Measurements from ENCODE around the gene UQCRC1.

UQCRC1 gene

DNA sequence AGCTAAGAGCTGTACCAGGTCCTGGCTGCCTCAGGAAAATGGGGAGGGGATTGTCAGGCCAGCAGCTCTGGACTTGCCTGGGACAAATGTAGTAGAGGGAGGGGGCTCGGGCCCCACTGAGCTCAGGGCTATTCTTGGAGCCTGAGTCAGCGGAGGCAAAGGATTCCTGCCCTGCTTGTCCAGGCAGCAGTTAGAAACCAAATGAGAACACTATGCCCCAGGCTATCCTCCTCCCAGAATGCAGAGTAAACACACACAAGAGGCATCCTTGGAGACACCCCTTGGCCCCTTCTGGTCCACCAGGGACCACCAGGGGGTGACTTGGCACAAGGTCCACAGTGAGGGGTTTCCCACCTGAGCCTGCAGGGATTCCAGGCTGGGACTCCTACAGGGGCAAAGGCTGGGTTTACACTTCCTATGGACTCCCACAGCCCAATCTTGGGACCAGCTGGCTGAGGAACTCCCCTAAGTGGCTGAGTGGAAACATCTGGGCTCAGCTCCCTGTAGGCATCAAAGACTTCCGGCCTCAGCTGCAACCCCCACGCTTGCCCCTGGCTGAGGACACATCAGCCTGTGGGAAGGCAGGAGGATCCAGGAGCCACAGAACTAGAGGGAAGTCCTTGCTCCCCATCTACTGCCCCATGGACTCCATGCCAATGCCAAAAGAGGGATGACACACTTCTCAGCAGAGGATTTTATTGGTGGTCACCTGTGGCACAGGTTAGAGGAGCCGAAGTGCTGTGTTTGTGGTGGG lies 10.9 kb downstream of the UQCRC1 start:
- peak; percentile 67 for DNase-seq (ENCODE audit: low read depth)

DNA sequence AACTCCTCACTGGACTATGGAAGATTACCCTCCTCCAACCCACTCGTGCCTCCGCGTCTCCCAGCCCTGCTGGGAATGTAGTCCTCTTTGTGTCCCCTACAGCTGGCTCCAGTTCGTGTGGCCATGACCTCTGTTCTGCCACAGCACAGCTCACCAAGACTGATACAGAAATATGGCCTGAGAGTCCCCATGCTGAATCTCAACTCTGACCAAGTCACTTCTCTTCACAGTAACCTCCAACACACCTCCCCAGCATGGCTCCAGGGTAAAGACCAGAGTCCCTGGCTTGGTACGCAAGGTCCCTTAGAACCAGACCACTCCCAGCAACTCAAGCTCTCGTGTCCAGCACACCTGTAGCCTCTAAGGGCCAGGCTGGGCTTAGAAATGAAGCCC lies 12.0 kb downstream of the UQCRC1 start:
- no peak for DNase-seq (ENCODE audit: low read depth)

DNA sequence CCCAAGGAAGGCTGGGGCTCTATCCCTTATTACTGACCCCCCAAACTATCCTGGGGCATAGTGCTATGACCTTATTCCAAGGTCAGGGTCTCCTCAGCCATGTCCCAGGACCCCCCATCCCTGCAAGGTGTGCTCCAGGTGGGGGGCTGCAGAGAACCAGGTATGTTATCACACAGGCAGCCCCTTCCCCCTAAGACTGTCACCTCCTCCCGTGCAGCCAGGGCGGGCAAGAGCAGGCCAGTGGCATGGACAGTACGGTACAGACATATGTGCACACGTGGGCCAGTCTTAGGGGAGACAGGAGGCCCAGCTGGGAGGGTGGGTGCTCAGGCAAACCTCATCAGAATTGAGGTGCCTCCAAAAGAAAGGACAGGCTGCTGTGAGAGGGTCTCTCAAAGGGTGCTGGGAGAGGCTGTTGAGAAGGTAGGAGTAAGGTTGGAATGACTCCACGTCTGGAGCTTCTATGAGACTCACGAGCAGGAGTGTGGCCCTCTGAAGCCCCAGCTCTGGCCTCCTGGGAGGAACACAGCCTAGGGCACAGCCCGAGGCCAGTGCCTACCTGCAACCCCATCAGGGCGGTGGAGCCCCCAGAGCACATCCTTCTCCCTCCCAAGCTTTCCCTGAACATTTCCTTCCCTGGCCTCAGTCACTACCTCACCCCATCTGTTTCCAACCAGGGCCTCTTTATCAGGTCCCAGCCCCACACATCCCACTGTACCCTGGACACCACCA lies 12.6 kb downstream of the UQCRC1 start:
- DNase-seq (ENCODE audit: low read depth) = no peak

DNA sequence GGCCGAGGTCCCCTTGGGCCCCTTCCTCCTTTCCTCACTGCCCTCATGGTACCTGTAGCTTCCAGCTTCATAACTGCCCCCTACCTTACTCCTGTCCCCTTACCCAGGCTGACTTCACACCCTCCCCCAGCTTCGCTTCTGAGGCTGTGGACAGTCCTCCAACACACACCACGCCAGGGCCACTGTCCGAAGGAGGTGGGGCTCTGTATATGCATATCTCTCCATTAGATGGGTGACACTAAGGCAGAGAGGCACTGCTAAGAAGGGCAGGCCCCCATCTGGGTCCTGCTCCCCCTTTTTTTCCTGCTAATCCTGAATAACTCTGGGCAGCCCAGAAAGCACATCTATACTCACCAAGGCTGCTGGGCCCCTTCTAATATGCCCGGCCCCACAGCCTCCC lies 13.3 kb downstream of the UQCRC1 start:
- DNase-seq (ENCODE audit: low read depth) = no peak

DNA sequence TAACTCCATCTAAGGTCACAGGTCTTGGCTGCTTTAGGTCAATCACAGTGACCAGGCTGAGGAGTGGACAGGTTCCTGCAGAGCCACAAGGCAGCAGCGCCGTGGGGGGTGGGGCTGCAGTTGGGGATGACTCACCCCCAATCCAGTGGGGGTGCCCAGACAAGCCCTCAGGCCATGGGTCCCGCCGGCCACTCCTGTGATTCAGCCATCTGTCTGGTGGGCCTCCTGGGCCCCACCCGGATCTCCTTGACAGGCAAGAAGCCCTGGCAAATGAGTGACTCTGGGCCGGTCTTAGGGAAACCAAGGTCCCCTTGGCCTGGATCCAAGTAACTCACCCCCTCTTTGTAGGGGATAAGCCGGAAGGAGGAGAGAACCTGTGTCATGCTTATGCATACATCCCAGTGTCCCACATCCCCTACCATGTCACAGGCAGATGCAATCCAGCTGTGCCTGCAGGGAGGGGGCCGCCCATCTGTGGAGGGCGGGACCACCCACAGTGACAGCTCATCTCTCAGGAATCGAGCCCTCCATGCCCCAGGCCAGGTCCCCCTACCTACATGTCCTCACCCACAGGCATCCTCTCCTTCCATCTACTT lies 13.8 kb downstream of the UQCRC1 start:
- DNase-seq (ENCODE audit: low read depth) = peak; percentile 79

DNA sequence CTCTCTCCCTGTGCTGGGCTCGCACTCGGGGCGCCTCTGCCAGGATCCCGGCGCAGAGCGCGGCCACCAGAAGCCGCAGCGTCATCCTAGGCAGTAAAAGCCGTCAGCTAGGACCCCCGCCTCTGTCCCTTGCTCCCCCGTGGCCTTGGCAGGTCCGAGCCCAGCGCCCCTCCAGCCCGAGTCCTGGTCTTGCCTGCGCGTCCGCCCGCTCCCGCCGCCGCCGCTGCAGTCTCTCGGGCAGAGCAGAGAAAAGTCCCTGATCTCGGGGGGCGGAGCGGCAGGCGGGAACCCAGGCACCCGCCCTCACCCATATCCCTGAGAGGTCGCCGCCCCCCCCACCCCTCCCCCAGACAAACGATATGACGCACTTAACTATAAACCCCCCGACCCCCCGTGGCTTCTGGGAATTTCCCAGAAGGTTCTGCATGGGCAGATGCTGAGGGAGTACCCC lies 14.3 kb downstream of the UQCRC1 start, which contains the start of gene COL7A1:
Gene COL7A1 (minus strand): TSS at position 255 of the 451 bp plus-strand sequence. CDS start 170 bp downstream, at position 85.
- no peak for DNase-seq (ENCODE audit: low read depth)

DNA sequence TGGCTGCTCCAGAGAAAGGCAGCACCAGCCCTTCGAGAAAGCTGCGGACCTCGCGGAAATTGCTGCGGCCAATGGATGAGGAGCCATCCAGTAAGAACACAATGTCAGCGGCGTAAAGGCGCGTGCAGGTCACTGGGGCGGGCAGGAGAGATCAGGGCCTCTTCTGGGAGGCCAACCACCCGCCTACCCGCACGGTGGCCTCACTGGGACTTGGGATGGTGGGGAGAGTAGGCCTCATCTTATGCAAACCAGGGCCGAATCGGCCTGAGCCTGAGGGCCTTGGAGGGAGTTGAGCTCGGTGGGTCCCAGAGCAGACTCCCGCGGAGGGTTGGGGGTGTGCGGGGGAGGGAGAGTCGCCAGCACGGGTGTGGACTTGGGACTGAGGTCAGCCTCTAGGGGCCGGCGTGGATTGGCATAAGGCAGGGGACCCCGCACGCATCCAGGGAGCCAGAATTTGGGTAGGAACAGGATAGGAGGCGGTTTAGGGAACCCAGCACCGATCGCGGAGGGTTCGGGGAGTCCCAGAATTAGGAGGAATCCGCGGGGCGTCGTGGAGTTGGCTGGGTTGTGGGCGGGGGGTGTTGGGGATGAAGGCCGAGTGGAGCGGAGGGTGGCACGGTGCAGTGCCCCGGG lies 14.9 kb downstream of the UQCRC1 start:
- no peak for DNase-seq (ENCODE audit: low read depth)

DNA sequence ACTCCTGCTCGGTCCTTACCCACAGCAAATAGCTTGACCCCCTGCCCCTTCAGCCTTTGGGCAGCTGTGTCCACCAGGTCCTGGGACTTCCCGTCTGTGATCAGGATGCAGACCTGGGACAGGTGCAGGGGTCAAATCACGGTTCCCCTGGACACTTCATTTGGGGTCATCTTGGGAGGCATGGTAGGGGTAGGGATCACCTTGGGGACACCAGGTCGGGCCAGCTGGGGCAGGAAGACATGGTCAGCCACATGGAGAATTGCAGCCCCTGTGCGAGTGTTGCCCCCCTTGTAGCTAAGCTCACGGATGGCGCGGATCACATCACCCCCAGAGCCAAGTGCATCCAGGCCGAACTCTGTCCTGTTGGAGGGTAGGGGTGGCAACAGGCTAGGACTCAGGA lies 16.1 kb downstream of the UQCRC1 start:
- DNase-seq (ENCODE audit: low read depth) = no peak

DNA sequence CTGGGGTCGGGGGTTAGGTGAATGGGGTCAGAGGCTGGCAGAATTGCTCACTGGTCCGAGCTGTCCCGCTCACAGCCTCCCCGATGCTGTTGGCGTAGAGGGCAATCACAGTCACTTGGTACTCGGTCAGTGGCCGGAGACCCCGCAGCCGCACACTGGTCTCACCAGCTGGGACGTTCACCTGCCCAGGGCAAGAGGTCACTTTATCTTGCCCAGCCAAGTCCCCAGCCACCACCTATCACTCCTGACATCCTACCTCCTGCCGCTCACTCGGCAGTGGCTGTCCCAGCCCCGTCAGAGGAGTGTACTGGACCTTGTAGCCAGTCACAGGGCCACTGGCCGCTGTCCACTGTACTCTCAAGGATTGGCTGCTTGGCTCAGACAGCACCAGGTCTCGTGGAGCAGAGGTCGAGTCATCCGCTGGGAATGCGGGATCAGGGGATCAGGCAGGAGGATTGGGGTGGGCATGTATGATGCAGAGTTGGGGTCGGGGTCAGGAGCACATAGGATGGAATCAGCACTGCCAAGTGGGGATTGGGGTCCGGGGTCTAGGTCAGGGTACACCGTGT lies 16.8 kb downstream of the UQCRC1 start:
- DNase-seq (ENCODE audit: low read depth) = no peak

DNA sequence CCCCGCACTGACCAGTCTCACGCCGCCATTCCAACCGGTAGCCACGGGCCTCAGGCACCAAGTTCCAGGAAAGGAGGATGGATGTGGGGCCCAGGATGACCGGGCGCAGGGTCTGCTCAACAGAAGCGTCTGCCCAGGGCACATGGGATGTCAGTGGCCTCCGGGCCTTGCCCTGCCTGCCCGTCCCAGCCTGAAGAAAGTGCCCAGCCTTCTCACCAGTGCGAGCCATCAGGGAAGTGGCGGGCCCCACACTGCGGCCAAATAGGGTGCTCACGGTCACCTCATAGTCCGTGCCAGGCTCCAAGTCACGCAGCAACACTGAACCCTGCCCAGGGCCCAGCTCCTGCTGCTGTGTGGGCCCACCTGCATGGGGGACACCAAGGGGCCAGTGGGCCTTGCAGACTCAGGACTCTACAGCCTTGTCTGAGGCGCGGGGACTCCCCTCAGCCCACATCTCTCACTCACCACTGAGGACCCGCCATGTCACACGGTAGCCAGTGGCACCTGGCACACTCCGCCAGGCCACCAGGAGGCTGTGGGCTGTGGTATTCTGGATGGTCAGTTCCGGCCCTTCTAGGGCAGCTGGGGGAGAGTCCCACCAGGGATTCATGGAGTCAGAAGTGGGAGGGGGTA lies 17.4 kb downstream of the UQCRC1 start:
- DNase-seq (ENCODE audit: low read depth) = no peak

DNA sequence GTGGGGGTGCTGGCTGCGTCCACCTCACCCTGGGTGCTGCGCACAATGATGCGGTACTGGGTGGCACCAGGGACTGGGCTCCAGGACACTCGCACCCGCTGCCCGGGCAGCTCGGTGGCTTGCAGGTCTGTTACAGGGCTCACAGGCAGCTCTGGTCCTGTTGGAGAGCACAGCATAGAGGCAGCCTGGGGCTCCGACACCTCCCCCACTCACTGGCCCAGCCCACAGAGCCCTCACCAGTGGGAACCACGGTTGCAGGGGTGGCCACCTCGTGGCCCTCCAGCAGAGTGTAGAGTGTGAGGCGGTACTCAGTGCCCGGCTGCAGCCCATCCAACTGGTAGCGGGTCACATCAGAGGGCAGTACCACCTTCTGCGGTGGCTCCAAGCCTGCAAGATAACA lies 18.0 kb downstream of the UQCRC1 start:
- no peak for DNase-seq (ENCODE audit: low read depth)

DNA sequence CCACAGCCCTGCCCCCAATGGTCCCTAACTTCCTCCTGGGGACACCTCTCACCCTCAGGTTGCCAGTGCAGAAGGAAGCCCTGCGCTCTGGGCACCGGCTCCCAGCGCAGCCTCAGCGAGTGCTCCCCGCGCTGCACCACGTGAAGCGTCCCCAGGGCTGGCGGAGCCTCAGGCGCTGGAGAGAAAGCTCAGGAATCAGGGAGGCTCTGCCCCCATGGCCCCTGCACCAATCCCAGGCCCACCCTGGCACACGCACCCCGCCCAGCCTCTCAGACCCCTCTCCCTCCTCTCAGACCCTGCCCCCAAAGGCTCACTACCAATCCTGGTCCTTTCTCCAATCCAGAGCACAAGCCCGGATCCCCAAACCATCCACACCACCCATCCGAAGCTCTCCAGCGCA lies 21.2 kb downstream of the UQCRC1 start:
- DNase-seq (ENCODE audit: low read depth) = no peak

DNA sequence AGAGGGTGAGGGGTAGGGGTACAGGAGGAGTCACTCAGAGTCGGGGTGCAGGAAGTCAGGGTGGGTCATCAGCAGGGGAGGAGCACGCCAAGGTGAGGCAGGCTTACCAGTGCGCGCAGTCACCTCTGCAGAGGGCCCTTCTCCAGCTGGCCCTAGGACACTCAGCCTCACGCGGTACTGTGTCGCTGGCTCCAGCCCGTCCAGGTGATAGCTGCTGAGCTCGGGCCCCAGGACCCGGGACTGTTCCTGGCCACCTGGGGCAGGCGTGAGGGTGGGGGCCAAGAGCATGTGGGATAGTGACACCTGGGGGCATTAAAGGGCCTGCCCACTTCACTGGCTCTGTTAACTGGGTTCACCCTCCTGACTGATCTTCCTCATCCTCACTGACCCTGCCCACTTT lies 21.8 kb downstream of the UQCRC1 start:
- no peak for DNase-seq (ENCODE audit: low read depth)

DNA sequence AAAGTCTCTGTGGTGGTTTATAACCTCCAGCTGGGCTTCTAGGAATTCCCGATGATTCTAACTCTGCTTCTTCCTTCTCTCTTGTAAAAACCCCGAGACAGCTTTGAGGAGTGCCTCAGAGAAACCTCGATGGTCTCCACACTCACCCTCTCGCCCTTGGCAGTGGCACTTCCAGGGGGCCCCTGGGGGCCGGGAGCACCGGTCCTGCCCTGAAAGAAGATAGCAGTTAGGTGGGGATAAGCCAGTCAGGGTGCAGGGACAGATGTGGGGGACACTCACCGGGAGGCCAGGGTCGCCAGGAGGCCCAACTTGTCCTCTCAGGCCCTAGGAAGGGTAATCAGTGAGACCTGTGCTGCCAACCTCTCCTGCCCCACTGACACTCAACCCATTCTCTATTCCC lies 24.0 kb downstream of the UQCRC1 start:
- DNase-seq (ENCODE audit: low read depth) = no peak

DNA sequence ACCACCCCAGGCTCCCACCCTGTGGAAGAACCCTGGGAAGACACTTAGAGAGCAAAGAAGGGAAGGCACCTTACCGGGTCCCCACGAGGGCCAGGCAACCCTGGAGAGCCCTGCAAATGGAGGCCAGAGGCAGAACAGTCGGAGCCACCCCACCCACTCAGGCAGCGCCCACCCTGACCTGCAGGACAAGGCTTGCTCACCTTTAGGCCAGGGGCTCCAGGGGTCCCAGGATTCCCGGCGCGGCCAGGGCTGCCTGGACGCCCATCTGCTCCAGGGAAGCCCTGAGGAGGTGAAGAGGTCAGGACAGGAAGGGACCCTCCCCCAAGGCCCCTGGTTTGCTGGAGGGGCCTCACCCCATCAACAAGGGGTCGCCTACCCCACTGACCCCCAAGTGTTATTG lies 24.6 kb downstream of the UQCRC1 start:
- no peak for DNase-seq (ENCODE audit: low read depth)

DNA sequence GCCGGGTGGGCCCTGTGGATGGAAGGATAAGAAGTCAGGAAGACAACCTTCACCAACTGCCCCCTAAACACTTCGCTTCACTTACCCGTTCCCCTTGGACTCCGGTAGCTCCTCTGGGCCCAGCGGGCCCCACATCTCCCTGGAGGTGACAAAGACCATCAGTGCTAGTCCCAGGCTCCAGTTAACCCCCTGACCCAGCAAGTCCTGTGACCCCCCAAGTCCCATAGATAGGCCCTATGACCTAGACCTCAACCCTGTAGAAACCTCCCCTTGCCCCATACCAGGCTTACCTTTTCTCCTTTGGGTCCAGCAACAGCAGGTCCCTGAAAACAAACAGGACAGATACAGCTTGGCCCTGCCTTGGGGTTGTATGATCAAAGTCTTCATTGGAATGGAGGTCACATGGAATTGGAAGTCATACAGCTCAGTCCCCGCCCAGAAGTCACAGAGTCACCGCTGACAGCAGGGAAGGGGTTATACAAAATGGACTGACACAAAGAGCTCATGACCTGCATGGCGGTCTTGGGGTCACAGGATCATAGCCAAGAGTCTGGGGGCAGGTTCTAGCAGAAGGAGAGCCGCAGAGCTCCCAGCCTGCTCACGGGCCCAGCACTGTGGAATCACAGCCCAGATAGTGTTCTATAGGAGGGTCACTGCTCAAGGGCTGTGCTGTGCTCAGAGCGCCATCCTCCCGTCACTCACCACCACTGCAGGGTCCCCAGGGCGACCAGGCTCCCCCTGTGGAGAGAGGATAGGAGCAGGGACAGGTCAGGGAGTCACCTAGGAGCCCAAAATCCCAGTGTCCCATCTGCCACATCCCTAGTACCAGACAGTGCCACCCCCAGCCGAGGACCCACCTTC lies 27.6 kb downstream of the UQCRC1 start:
- no peak for DNase-seq (ENCODE audit: low read depth)

DNA sequence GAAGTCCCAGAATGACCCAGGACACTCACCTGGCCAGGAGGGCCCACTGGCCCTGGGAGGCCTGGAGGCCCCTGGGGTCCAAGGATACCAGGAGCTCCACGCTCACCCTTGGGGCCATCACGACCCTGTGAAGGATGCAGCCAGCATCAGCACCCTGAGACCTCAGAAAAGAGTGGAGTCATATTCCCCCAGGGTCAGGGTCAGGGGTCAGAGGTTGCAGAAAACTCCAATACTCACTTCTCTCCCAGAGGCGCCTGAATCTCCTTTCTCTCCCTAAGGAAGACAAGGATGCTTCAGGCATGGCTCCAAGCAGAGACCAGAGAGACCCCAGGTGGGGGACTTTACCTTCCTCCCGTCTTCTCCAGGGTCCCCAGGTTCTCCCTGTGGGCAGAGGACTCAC lies 32.8 kb downstream of the UQCRC1 start:
- no peak for DNase-seq (ENCODE audit: low read depth)

DNA sequence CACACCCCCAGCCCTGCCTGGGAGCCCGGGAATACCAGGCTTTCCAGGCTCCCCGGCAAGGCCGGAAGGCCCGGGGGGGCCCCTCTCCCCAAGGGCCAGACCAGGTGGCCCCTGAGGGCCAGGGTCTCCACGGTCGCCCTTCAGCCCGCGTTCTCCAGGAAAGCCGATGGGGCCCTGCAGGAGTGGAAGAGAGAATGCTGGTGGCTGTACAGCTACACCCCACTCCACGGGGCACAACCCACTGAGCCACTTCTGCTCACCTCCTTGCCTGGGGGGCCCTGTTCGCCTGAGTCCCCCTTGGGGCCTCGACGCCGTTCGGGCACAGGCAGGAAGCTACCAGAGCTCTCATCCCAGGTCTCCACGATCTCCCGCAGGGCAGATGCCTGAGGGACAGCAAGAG lies 34.1 kb downstream of the UQCRC1 start:
- no peak for DNase-seq (ENCODE audit: low read depth)

DNA sequence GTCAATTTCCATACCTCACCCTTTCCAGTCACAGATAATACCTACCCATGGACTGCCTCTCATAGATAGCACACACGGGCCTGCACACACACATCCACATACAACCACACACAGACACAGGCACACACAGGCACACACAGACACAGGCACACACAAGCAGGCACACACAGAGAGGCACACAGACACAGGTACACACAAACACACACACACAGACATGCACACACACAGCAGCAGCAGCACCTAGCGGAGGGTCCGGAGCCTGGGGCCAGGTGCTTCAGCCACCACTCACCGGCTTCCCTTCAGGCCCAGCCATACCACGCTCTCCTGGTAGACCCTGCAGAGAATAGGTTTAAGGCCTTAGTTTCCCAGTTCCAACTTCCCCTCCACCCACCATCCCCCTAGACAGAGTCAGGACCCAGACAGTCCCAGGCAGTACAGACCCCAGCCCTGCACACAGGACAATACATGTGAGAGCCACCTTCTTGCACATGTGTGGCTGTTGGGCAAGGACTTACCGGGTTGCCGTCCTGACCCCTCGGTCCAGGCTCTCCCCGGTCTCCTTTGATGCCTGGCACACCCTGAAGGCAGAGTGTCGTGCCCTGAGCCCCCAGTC lies 35.4 kb downstream of the UQCRC1 start:
- no peak for DNase-seq (ENCODE audit: low read depth)

DNA sequence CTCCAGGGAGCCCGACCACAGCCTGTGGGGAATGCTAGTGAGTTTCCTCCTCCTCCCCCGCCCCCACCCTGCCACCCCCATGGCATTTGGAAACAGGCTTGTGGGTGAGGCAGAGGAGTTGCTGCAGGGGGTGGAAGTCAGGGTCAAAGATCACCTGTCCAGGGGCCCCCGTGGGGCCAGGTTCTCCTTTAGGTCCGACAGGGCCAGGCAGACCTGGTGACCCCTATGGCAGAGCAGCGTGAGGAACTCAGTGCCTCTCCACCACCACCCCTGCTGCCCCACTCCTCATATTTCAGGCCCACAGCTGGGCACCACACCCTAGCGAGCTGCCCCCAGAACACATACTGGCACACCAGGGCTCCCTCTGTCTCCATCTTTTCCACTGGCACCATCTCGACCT lies 36.9 kb downstream of the UQCRC1 start:
- DNase-seq (ENCODE audit: low read depth) = no peak
